ENCODE data around the gene KIF26B. TPM values are rescaled to one million over a fixed set of nuclear protein-coding genes. Genes with fewer than 3 reads are reported as not detected.

Gene KIF26B
- total RNA-seq, 1 donor from 2014 or later = 8.8 TPM

DNA sequence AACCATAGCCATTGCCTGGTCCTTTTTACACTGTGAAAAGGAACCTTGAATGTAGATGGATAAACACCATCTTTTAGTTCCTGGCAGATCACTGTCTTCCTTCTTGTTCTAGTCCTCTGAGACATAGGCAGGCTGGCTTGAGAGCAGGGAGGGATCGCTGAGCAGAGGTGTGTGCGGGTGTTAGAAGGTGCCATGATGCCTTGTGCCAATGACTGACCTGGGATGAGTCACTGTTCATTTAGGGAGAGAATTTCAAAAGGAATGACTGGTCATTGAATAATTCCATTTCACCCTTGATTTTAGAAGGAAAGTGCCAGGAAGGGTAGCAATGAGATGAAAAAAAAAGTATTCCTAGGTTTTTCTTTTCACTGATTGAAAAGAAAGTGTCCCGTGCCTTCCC, 383.9 kb downstream of the KIF26B start:
- H3K9me3 Mint-ChIP-seq (ENCODE audit: unreplicated experiment) = no peaks in the 10 kb centered on the region
- peaks cover 12% of the 10 kb centered on the region for H3K27me3 Mint-ChIP-seq (ENCODE audit: unreplicated experiment)
- H3K36me3 Mint-ChIP-seq (ENCODE audit: unreplicated experiment) = no peaks in the 10 kb centered on the region
- TF ChIP-seq, protein P1, sequence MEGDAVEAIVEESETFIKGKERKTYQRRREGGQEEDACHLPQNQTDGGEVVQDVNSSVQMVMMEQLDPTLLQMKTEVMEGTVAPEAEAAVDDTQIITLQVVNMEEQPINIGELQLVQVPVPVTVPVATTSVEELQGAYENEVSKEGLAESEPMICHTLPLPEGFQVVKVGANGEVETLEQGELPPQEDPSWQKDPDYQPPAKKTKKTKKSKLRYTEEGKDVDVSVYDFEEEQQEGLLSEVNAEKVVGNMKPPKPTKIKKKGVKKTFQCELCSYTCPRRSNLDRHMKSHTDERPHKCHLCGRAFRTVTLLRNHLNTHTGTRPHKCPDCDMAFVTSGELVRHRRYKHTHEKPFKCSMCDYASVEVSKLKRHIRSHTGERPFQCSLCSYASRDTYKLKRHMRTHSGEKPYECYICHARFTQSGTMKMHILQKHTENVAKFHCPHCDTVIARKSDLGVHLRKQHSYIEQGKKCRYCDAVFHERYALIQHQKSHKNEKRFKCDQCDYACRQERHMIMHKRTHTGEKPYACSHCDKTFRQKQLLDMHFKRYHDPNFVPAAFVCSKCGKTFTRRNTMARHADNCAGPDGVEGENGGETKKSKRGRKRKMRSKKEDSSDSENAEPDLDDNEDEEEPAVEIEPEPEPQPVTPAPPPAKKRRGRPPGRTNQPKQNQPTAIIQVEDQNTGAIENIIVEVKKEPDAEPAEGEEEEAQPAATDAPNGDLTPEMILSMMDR (IDR thresholded peaks at IDR 0.05) = no peak
- DNase-seq (ENCODE audit: extremely low spot score, unreplicated experiment) = peak; percentile 30
- no peaks in the 10 kb centered on the region for H3K4me1 Mint-ChIP-seq (ENCODE audit: unreplicated experiment)
- H3K27ac Mint-ChIP-seq (ENCODE audit: unreplicated experiment) = no peak overlapping the region
- no peak overlapping the region for H3K4me3 Mint-ChIP-seq (ENCODE audit: unreplicated experiment)

DNA sequence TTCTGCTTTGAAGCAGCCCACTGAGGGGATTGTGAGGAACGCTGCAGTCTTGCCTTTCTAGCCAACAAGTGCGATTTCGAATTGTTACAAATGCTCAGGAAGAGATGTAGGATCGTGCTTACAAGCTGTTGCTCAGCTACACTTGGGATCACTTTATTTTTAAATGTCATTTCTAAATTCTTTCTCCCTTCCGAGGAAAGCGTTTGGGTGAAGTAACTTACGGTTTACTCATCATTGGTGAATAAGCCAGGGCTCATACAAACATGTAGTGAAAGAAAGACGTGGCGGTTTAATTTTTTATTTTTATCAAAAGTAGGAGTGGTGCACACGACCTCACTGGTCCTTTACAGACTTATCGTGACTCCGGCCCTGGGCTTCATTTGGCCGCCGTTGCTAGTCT, 386.6 kb downstream of the KIF26B start:
- TF ChIP-seq, protein P1 (IDR thresholded peaks at IDR 0.05) = no peak
- Mint-ChIP-seq H3K36me3 (ENCODE audit: unreplicated experiment) (no peaks in the 10 kb centered on the region), H3K9me3 (ENCODE audit: unreplicated experiment) (no peaks in the 10 kb centered on the region), H3K27ac (ENCODE audit: unreplicated experiment) (no peak overlapping the region), H3K4me1 (ENCODE audit: unreplicated experiment) (no peaks in the 10 kb centered on the region), H3K4me3 (ENCODE audit: unreplicated experiment) (no peak overlapping the region), H3K27me3 (ENCODE audit: unreplicated experiment) (peaks cover 12% of the 10 kb centered on the region)
- no peak for DNase-seq (ENCODE audit: extremely low spot score, unreplicated experiment)

GRCh38 chr1:245542365-245542764, 387.6 kb downstream of the KIF26B start:
- no peaks in the 10 kb centered on the region for H3K9me3 Mint-ChIP-seq (ENCODE audit: unreplicated experiment)
- H3K4me3 Mint-ChIP-seq (ENCODE audit: unreplicated experiment) = no peak overlapping the region
- DNase-seq (ENCODE audit: extremely low spot score, unreplicated experiment) = peak; percentile 80
- no peaks in the 10 kb centered on the region for H3K36me3 Mint-ChIP-seq (ENCODE audit: unreplicated experiment)
- peaks cover 4% of the 10 kb centered on the region for H3K27me3 Mint-ChIP-seq (ENCODE audit: unreplicated experiment)
- no peak overlapping the region for H3K27ac Mint-ChIP-seq (ENCODE audit: unreplicated experiment)
- TF ChIP-seq, protein P1 (IDR thresholded peaks at IDR 0.05) = no peak
- H3K4me1 Mint-ChIP-seq (ENCODE audit: unreplicated experiment) = no peaks in the 10 kb centered on the region

DNA sequence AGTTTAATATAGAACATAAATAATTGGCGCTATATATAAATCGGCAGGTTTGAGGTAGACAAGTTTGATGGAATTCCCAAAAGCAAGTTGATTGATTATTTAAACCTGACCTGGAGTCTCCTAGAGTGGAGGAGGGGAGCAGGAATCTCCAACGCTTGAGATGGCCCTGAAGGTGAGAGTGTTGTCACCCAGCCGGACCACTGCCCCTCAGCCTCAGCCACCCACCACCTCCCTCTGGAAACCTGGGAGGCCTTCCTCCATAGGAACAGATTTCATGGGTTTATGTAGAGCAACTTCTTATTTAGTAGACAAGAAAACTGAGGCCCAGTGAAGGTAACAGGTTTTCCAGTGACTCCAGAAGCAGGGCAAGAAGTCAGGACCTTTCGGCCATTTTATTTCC, 389.5 kb downstream of the KIF26B start:
- Mint-ChIP-seq H3K27ac (ENCODE audit: unreplicated experiment) (no peak overlapping the region), H3K36me3 (ENCODE audit: unreplicated experiment) (no peaks in the 10 kb centered on the region), H3K4me1 (ENCODE audit: unreplicated experiment) (no peaks in the 10 kb centered on the region), H3K4me3 (ENCODE audit: unreplicated experiment) (no peak overlapping the region), H3K27me3 (ENCODE audit: unreplicated experiment) (peaks cover 10% of the 10 kb centered on the region), H3K9me3 (ENCODE audit: unreplicated experiment) (no peaks in the 10 kb centered on the region)
- DNase-seq (ENCODE audit: extremely low spot score, unreplicated experiment) = peak; percentile 54
- TF ChIP-seq, protein P1 (IDR thresholded peaks at IDR 0.05) = no peak

GRCh38 chr1:245546875-245547274, 392.1 kb downstream of the KIF26B start:
- Mint-ChIP-seq H3K36me3 (ENCODE audit: unreplicated experiment) (no peaks in the 10 kb centered on the region), H3K4me3 (ENCODE audit: unreplicated experiment) (no peak overlapping the region)

More at GRCh38 chr1:245546875-245547274, 392.1 kb downstream of the KIF26B start:
- TF ChIP-seq, protein P1 (IDR thresholded peaks at IDR 0.05) = no peak
- H3K9me3 Mint-ChIP-seq (ENCODE audit: unreplicated experiment) = no peaks in the 10 kb centered on the region
- no peak for DNase-seq (ENCODE audit: extremely low spot score, unreplicated experiment)
- H3K27me3 Mint-ChIP-seq (ENCODE audit: unreplicated experiment) = peaks cover 21% of the 10 kb centered on the region
- H3K27ac Mint-ChIP-seq (ENCODE audit: unreplicated experiment) = no peak overlapping the region
- H3K4me1 Mint-ChIP-seq (ENCODE audit: unreplicated experiment) = no peaks in the 10 kb centered on the region

Data from osteocyte (in vitro differentiated cells).